Fibroblast of lung (primary cell): Measurements from ENCODE around the gene SPX.

Experiments used
- EZH2 ChIP-seq: IDR thresholded peaks from 2 replicates; pipeline ENCODE4 v1.5.1; 2012; ENCODE audit warnings: low read length, control low read depth, mild to moderate bottlenecking; ENCODE audit errors: missing control alignments
- TF ChIP-seq, protein P1 (sequence below), 2 donors: IDR thresholded peaks in 1 of 2; conservative IDR thresholded peaks in 1 of 2; 1 replicate in 1 of 2; 2 replicates in 1 of 2; pipeline ENCODE4 v1.5.1; 2011 to 2012; ENCODE audit warnings: low read length in 2 of 2, control low read depth in 1 of 2, inconsistent platforms in 1 of 2, low read depth in 1 of 2, mild to moderate bottlenecking in 1 of 2

DNA sequence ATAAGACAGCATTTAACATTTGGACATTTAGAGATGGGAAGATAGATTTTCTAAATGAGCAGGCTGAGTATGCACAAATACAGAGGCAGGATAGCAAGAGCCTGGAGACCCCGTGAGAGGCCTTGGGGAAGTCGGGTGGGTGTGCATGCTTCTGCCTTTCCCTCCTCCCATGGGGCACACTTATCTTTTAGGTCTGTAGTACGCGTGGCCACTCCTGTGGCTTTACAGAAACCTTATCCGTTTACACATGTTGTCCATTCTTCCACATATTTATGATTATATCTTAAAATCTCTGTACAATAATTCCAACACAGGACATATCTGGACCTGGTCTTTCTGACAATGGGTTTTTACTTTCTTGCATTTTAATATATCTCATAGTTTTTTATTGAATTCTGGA is 45.0 kb downstream of the SPX start:
- TF ChIP-seq, protein P1, sequence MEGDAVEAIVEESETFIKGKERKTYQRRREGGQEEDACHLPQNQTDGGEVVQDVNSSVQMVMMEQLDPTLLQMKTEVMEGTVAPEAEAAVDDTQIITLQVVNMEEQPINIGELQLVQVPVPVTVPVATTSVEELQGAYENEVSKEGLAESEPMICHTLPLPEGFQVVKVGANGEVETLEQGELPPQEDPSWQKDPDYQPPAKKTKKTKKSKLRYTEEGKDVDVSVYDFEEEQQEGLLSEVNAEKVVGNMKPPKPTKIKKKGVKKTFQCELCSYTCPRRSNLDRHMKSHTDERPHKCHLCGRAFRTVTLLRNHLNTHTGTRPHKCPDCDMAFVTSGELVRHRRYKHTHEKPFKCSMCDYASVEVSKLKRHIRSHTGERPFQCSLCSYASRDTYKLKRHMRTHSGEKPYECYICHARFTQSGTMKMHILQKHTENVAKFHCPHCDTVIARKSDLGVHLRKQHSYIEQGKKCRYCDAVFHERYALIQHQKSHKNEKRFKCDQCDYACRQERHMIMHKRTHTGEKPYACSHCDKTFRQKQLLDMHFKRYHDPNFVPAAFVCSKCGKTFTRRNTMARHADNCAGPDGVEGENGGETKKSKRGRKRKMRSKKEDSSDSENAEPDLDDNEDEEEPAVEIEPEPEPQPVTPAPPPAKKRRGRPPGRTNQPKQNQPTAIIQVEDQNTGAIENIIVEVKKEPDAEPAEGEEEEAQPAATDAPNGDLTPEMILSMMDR (conservative IDR thresholded peaks at IDR 0.05 in 1 of 2, IDR thresholded peaks at IDR 0.05 in 1 of 2; ENCODE audit: low read depth in 1 of 2, low read length in 2 of 2), result no peak
- TF ChIP-seq EZH2, result no peak
